ENCODE data around the gene ST3GAL3.

- TF ChIP-seq CTCF (conservative IDR thresholded peaks at IDR 0.05; ENCODE audit: low read depth, low read length) = no peak
- no peak for TF ChIP-seq EZH2 (IDR thresholded peaks at IDR 0.05; ENCODE audit: borderline replicate concordance, low read depth, low read length, poor library complexity, severe bottlenecking)
These were observed 242.3 kb downstream of the ST3GAL3 start for GRCh38 chr1:43949678-43950077.

Measured in A673 (cell line).